Neural cell (in vitro differentiated cells): ENCODE results near the gene COA6.

Source experiments
- EP300 ChIP-seq: fragments of 450-650 bp; conservative IDR thresholded peaks from 2 replicates; pipeline ENCODE4 v1.6.1; 2014; ENCODE audit warnings: antibody characterized with exemption, mild to moderate bottlenecking, moderate library complexity; ENCODE audit not compliant: poor library complexity, severe bottlenecking
- EZH2 ChIP-seq: fragments of 200-600, 300-800 bp; shearing (Covaris generic), sonication (generic); IDR thresholded peaks from 2 replicates; pipeline ENCODE4 v1.6.1; 2014; ENCODE audit warnings: antibody characterized with exemption, low read length, borderline replicate concordance, mild to moderate bottlenecking; ENCODE audit not compliant: insufficient read depth, poor library complexity, severe bottlenecking
- POLR2AphosphoS5 ChIP-seq: IDR thresholded peaks from 2 replicates; pipeline ENCODE4 v1.6.1; 2012
- RAD21 ChIP-seq: fragments of 450-650 bp; conservative IDR thresholded peaks from 2 replicates; pipeline ENCODE4 v1.6.1; 2014; ENCODE audit warnings: antibody characterized with exemption, mild to moderate bottlenecking, moderate library complexity
- SMC3 ChIP-seq: fragments of 450-650 bp; conservative IDR thresholded peaks from 2 replicates; pipeline ENCODE4 v1.6.1; 2014; ENCODE audit warnings: antibody characterized with exemption, mild to moderate bottlenecking, moderate library complexity; ENCODE audit not compliant: poor library complexity
- TF ChIP-seq, protein P1 (sequence below): fragments of 450-650 bp; IDR thresholded peaks from 2 replicates; pipeline ENCODE4 v1.5.1; 2014; ENCODE audit warnings: antibody characterized with exemption, mild to moderate bottlenecking, moderate library complexity; ENCODE audit not compliant: poor library complexity, severe bottlenecking
- TF ChIP-seq, protein P2 (sequence below): IDR thresholded peaks from 2 replicates; pipeline ENCODE4 v1.6.1; 2012; ENCODE audit warnings: borderline replicate concordance

DNA sequence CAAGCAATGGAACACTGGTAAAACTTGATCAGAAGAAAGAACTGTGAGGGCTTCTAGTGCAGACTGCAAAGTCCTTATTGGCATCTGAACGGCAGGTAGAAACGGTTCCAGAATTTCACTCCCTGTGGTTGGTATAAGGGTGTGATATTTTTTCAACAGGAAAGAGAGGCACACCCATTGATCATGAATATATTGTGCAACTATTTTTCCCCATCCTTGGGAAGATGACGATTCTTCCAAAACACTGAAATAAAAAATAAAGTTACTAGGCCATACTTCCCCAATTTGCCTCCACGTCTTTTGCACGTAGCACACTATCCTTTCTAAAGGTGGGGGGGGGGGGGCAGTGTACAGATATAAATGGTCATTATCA, 56.2 kb downstream of the COA6 start:
- TF ChIP-seq, protein P1, sequence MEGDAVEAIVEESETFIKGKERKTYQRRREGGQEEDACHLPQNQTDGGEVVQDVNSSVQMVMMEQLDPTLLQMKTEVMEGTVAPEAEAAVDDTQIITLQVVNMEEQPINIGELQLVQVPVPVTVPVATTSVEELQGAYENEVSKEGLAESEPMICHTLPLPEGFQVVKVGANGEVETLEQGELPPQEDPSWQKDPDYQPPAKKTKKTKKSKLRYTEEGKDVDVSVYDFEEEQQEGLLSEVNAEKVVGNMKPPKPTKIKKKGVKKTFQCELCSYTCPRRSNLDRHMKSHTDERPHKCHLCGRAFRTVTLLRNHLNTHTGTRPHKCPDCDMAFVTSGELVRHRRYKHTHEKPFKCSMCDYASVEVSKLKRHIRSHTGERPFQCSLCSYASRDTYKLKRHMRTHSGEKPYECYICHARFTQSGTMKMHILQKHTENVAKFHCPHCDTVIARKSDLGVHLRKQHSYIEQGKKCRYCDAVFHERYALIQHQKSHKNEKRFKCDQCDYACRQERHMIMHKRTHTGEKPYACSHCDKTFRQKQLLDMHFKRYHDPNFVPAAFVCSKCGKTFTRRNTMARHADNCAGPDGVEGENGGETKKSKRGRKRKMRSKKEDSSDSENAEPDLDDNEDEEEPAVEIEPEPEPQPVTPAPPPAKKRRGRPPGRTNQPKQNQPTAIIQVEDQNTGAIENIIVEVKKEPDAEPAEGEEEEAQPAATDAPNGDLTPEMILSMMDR, result no peak
- TF ChIP-seq EP300 (no peak), EZH2 (no peak), POLR2AphosphoS5 (no peak), SMC3 (no peak), RAD21 (no peak)
- TF ChIP-seq, protein P2, sequence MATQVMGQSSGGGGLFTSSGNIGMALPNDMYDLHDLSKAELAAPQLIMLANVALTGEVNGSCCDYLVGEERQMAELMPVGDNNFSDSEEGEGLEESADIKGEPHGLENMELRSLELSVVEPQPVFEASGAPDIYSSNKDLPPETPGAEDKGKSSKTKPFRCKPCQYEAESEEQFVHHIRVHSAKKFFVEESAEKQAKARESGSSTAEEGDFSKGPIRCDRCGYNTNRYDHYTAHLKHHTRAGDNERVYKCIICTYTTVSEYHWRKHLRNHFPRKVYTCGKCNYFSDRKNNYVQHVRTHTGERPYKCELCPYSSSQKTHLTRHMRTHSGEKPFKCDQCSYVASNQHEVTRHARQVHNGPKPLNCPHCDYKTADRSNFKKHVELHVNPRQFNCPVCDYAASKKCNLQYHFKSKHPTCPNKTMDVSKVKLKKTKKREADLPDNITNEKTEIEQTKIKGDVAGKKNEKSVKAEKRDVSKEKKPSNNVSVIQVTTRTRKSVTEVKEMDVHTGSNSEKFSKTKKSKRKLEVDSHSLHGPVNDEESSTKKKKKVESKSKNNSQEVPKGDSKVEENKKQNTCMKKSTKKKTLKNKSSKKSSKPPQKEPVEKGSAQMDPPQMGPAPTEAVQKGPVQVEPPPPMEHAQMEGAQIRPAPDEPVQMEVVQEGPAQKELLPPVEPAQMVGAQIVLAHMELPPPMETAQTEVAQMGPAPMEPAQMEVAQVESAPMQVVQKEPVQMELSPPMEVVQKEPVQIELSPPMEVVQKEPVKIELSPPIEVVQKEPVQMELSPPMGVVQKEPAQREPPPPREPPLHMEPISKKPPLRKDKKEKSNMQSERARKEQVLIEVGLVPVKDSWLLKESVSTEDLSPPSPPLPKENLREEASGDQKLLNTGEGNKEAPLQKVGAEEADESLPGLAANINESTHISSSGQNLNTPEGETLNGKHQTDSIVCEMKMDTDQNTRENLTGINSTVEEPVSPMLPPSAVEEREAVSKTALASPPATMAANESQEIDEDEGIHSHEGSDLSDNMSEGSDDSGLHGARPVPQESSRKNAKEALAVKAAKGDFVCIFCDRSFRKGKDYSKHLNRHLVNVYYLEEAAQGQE, result no peak
